ENCODE data around the gene RPAP2.
"Not testable (repeated sequence)": the region's sequence is repeated elsewhere in the genome, so short reads cannot be mapped to it uniquely, and the experiment has no call there.

The RPAP2 gene

DNA sequence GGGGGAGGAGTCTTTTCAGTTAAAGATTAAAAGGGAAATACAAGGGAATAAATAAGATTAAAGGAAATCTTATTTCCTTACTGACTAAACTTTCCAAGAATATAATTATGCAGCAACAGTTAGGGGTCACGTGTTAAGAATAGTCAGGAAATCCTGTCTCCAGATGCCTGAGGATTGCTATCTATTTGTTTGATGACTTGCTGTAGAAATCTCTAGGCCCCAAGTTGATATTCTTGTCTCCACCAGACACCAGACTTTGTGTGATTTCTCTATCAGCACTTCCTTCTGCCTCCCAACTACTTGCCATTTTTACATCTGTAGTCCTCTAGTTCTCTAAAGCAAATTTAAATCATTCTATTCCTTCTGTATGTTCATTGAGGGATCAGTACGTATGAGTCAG lies 77.5 kb downstream of the RPAP2 start:
- TF ChIP-seq POLR2A (IDR thresholded peaks at IDR 0.05; ENCODE audit: low read length) (no peak), GATA1 (IDR thresholded peaks at IDR 0.05; ENCODE audit: low read depth, low read length) (no peak)
- no peak for DNase-seq

DNA sequence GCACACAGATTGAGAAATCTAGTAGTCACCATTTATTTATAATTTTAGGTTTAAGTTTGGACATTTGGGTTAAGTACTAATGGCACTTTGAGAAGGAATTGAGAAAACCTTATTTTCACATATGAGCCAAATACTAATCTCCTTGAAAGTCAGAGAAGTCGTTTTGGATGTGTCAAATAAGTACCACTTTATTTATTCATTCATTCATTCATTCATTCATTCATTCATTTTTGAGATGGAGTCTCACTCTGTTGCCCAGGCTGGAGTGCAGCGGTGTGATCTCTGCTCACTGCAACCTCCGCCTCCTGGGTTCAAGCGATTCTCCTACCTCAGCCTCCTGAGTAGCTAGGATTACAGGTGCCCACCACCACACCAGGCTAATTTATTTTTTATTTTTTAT lies 79.1 kb downstream of the RPAP2 start:
- not testable (repeated sequence) for DNase-seq

DNA sequence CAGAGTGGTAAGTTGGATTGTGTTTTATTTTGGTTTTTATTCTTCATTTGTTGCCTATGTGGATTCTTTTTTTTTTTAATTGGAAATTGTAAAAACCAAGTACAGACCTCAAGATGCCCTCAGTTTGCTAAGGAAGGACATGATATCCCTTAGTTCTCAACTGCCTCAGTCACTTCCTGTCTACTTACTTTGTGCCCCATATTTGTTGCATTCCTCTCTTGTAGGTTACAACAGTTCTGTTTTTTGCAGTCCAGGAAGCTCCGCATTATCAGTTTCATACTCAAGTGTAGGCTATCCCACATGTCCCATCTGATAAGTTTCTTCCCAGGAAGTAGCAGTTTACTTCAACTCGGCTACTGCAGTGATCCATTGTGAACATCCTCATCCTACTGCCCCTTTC lies 82.0 kb downstream of the RPAP2 start:
- DNase-seq, result no peak
- TF ChIP-seq POLR2A (IDR thresholded peaks at IDR 0.05; ENCODE audit: low read length) (no peak), GATA1 (IDR thresholded peaks at IDR 0.05; ENCODE audit: low read depth, low read length) (no peak)

DNA sequence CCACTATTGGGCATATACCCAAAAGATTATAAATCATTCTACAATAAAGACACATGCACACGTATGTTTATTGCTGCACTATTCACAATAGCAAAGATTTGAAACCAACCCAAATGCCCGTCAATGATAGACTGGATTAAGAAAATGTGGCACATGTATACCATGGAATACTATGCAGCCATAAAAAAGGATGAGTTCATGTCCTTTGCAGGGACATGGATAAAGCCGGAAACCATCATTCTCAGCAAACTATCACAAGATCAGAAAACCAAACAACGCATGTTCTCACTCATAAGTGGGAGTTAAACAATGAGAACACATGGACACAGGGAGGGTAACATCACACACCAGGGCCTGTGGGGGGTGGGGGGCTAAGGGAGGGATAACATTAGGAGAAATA lies 95.1 kb downstream of the RPAP2 start:
- DNase-seq, result not testable (repeated sequence)

DNA sequence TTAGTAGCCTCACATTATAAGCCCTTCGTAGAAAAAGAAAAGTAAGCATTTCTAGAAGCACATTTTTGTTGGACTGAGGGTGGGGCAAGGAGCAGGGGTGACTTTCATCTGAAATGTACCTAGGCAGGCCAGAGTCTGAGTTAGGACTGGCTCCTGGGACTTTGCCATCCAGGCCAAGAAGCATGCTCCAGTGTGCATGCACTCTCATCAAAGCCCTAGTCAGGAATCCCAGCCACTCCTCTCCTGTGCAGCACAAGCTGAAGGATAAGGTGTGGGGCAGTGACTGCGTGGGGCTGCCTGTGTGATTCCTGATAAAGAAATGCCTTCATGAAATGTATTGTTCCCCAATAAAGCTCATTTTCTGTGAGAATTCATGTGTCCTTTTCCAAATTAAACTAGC lies 99.7 kb downstream of the RPAP2 start:
- no peak for DNase-seq
- TF ChIP-seq GATA1 (IDR thresholded peaks at IDR 0.05; ENCODE audit: low read depth, low read length) (no peak), POLR2A (IDR thresholded peaks at IDR 0.05; ENCODE audit: low read length) (no peak)

DNA sequence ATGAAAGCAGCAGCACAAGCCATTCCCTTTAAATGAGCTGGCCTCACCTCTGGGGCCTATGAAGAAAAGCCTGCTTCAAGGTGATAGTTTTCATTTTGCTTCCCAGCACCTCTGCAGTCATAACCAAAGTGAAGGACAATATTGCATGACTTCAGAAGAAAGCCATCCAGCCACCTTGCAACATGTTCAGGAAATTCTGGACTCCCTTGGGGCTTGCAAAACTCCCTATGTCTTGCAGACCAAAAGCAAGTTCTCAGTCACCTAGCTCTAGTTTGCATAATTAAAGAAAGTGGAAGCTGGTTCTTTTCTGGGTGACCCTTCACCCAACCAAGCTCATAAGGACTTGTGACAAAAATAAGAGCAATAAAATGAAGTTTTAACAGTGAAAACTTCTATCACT lies 100.2 kb downstream of the RPAP2 start:
- TF ChIP-seq GATA1 (IDR thresholded peaks at IDR 0.05; ENCODE audit: low read depth, low read length), result no peak
- no peak for TF ChIP-seq POLR2A (IDR thresholded peaks at IDR 0.05; ENCODE audit: low read length)
- no peak for DNase-seq

DNA sequence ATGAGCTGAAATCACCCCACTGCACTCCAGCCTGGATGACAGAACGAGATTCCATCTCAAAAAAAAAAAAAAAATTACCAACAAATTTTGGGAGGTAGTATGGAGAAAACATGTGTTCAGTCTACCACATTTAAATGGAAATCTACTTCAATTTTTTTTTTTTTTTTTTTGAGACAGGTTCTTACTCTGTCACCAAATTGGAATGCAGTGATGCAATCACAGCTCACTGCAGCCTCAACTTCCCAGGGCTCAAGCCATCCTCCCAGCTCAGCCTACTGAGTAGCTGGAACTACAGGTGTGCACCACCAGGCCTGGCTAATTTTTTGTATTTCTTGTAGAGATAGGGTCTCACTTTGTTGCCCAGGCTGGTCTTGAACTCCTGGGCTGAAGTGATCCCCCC lies 105.8 kb downstream of the RPAP2 start:
- DNase-seq, result no peak

DNA sequence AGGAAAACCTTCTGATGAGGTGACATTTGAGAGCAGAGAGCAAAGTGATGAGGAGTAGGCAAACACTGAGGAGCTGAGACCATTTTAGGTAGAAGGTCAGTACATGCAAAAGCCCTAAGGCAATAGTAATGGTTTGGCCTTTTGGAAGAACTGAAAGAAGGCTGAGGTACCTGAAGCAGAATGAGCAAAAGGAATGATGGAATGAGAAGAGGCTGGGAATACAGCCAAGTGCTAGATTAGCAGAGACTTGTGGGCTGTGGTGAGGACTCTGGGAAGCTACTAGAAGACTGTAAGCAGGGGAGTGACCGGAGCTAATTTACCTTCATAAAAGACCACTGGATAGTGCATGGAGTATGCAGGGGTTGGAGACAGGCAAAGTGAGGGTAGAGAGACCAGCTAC lies 110.0 kb downstream of the RPAP2 start:
- DNase-seq, result no peak
- no peak for TF ChIP-seq GATA1 (IDR thresholded peaks at IDR 0.05; ENCODE audit: low read depth, low read length)
- no peak for TF ChIP-seq POLR2A (IDR thresholded peaks at IDR 0.05; ENCODE audit: low read length)

More for the DNA sequence above, 105.8 kb downstream of the RPAP2 start:
- TF ChIP-seq GATA1 (IDR thresholded peaks at IDR 0.05; ENCODE audit: low read depth, low read length), result no peak
- no peak for TF ChIP-seq POLR2A (IDR thresholded peaks at IDR 0.05; ENCODE audit: low read length)

DNA sequence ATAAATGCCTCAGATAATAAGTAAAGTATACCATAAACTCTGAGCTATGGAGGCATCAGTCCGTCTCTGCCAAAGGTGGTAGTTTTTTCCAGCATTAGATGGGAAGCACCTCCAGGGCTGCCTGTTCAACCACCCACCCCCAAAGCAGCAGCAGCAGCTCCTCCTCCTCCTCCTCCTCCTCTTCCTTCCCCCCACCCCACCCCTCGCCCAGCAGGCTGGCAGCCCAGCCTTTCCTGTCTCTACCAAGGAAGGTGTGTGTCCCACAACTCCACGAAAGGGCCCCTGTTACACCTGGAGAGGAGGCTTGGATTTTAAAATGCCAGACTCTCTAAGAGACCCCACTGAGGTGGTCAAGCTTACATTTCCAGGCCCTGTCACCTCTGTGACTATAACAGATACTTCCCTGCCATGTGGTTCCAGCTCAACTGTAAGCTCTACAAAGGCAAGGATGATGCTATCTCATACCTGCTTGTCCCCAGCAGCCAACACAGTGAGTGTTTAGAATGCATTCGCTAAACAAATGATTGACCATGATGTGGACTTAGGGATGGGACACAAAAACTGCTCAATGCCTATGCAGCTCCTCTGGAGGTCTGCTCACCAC lies 111.2 kb downstream of the RPAP2 start:
- DNase-seq, result no peak
- no peak for TF ChIP-seq POLR2A (IDR thresholded peaks at IDR 0.05; ENCODE audit: low read length)
- TF ChIP-seq GATA1 (IDR thresholded peaks at IDR 0.05; ENCODE audit: low read depth, low read length), result no peak

DNA sequence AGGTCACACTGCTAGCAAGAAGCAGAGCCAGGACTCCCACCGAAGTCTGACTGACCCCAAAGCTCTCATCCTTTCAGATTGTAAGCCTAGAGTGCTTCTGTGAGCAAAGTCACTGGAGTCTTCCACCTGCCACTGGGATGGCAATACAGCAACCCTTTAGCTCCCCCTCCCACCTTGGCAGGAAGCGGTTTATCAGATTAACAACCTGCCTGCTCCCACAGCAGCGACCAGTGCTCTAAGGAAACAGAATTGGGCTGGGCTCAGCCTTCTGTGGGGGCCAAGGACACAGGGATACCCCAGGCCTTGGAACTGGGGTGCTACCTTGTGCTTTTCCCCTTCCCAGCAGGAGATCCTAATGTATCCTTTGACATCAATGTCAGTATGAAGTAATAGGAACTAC lies 111.8 kb downstream of the RPAP2 start:
- DNase-seq, result no peak
- TF ChIP-seq POLR2A (IDR thresholded peaks at IDR 0.05; ENCODE audit: low read length), result no peak

DNA sequence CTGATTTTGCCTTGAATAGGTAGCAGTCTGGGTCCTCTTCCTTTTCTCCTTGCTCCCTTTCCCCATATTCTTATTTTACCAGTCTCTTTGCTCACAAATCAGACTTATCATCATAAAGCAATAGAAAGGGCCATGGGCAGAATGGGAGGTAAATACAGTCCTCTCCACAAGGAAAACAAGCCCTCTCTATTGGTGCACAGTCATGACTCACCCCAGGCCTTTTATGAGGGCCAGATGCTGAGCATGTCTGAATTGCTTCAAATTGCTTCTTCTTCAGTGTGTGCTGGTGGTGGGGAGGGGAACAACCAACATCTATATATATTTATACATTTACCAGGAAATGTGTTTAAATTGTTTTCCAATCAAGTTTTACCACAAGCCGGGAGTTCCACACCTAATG lies 112.7 kb downstream of the RPAP2 start:
- no peak for TF ChIP-seq POLR2A (IDR thresholded peaks at IDR 0.05; ENCODE audit: low read length)
- TF ChIP-seq GATA1 (IDR thresholded peaks at IDR 0.05; ENCODE audit: low read depth, low read length), result no peak

DNA sequence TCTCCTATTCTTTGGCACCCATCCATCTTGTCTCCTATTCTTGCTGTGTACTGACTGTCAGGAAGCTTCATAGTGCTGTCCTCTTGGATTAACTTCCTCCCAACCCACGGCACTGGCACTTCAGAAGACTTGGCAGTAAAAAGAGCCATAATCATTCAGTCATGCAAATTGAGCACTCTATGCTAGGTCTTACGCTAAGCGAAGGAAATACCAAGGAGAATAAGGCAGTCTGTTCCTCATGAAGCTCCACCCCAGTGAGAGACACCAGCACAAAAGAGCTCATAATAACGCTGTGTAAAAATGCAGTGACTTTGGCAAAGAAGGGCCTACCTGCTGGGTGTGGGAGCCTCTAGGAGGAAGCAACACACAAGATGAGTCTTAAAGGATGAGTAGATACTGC lies 120.8 kb downstream of the RPAP2 start:
- TF ChIP-seq GATA1 (IDR thresholded peaks at IDR 0.05; ENCODE audit: low read depth, low read length), result no peak
- no peak for TF ChIP-seq POLR2A (IDR thresholded peaks at IDR 0.05; ENCODE audit: low read length)
- DNase-seq, result no peak

More for the DNA sequence above, 112.7 kb downstream of the RPAP2 start:
- no peak for DNase-seq

DNA sequence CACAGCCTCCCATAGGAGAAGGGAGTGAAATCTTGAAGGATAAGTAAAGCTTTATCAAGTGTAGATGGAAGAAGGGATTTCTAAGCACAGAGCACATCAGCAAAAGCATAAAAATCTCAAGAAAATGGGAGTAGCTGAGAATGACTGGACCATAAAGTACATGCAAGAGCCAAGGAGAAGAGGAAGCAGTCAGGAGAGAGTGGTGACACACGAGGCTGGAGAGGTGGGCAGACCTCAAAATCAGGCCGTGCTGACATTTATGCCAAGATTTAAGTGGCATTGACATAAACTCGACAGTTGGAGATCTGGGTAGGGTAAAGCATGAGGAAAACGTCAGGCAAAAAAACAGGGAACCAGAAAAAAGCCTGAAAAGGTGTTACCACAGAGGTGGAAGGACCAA lies 125.5 kb downstream of the RPAP2 start:
- DNase-seq, result no peak
- TF ChIP-seq POLR2A (IDR thresholded peaks at IDR 0.05; ENCODE audit: low read length) (no peak), GATA1 (IDR thresholded peaks at IDR 0.05; ENCODE audit: low read depth, low read length) (no peak)

DNA sequence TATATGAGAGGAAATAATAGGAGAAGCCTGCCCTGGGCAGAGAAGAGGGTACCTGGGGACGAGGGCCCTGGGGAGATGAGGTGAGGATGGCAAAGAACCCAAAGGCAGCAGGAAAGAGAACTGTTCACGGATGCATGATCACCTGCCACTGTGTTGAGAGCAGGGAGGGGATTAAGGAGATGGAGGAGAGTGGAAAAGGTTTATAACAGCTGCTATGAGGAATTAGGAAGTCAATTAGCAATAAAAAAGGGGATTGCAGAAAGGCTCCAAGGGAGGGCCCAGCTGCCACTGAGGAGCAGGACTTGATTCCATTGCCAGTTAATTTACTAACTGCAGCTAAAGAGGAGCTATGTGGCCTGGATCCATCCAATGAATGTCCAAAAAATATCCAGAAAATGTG lies 126.8 kb downstream of the RPAP2 start:
- no peak for TF ChIP-seq POLR2A (IDR thresholded peaks at IDR 0.05; ENCODE audit: low read length)
- DNase-seq, result no peak

DNA sequence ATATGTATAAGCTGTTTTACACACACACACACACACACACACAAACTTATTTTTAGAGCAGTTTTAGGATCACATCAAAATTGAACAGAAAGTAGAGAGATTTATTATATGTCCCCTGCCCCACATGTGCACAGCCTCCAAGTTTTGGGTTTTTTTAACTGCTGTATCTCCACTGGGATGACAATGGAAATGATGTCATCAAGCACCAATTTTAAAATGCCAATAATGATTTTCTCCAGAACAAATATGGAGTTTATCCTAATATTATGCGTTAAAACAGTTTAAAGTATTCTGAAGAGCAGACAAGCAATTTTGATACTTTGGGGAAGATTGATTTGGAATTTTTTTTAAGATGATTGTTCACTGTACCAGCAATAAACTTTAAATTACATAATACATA lies 131.2 kb downstream of the RPAP2 start:
- TF ChIP-seq POLR2A (IDR thresholded peaks at IDR 0.05; ENCODE audit: low read length) (no peak), GATA1 (IDR thresholded peaks at IDR 0.05; ENCODE audit: low read depth, low read length) (no peak)

DNA sequence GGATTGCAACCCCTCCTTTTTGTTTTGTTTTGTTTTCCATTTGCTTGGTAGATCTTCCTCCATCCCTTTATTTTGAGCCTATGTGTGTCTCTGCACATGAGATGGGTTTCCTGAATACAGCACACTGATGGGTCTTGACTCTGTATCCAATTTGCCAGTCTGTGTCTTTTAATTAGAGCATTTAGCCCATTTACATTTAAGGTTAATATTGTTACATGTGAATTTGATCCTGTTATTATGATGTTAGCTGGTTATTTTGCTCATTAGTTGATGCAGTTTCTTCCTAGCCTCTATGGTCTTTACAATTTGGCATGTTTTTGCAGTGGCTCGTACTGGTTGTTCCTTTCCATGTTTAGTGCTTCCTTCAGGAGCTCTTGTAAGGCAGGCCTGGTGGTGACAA lies 135.7 kb downstream of the RPAP2 start:
- DNase-seq, result not testable (repeated sequence)

More for the DNA sequence above, 131.2 kb downstream of the RPAP2 start:
- no peak for DNase-seq

Data from erythroblast (primary cell).